Upper lobe of right lung (tissue), 1 donor: ENCODE results near the gene PPM1A. TPM values are rescaled to one million over a fixed set of nuclear protein-coding genes. Genes with fewer than 3 reads are reported as not detected.

Experiments used
- ATAC-seq: fragments of 200-7000 bp; cut with Tn5 transposase; one replicate; pipeline ENCODE4 v1.9.1; 2020; ENCODE audit warnings: mild to moderate bottlenecking, moderate library complexity
- DNase-seq: peaks from one replicate; pipeline ENCODE4 v3.0.0-alpha.2; 2020
- H3K27ac ChIP-seq: fragments of 200-600 bp; one replicate; pipeline ENCODE4 v1.8.0; 2022
- H3K27me3 ChIP-seq: fragments of 200-600 bp; one replicate; pipeline ENCODE4 v1.8.0; 2022; ENCODE audit warnings: mild to moderate bottlenecking
- H3K36me3 ChIP-seq: fragments of 200-600 bp; one replicate; pipeline ENCODE4 v1.8.0; 2022
- H3K4me1 ChIP-seq: fragments of 200-600 bp; one replicate; pipeline ENCODE4 v1.8.0; 2022
- H3K4me3 ChIP-seq: fragments of 200-600 bp; one replicate; pipeline ENCODE4 v1.8.0; 2022; ENCODE audit warnings: mild to moderate bottlenecking
- H3K9me3 ChIP-seq: fragments of 200-600 bp; one replicate; pipeline ENCODE4 v1.8.0; 2022
- CTCF ChIP-seq: fragments of 200-600 bp; IDR thresholded peaks from one replicate; pipeline ENCODE4 v1.8.0; 2022; ENCODE audit warnings: antibody characterized with exemption
- intact Hi-C: fragments of 100-400 bp; cut with DNase I; formaldehyde crosslinking; loops from one replicate; pipeline ENCODE4 v1.11.0; 2022
- total RNA-seq: library from RNA; stranded (reverse); fragmentation: NEBNext Ultra II Directional; extraction: Animal tissue kit (Norgen Biotek cat#: 25700); gene quantifications from one replicate; pipeline ENCODE4 v1.2.1, GENCODE V29; 2021
- donor health status: DM: no; HTN: yes; CAD: no; lungs with severe emphysema.

The PPM1A gene
- total RNA-seq, 1 donor from 2014 or later: 50.2 TPM

- intact Hi-C loops: no loop called here
- Histone ChIP-seq H3K4me1 (peaks cover 2% of the 10 kb centered on the region), H3K27me3 (peaks cover 12% of the 10 kb centered on the region), H3K9me3 (no peaks in the 10 kb centered on the region), H3K36me3 (no peaks in the 10 kb centered on the region), H3K27ac (no peak overlapping the region), H3K4me3 (no peak overlapping the region)
- TF ChIP-seq CTCF: no peak
- DNase-seq: no peak
- ATAC-seq: no peak
Measured at GRCh38 chr14:60332869-60333268, 83.8 kb downstream of the PPM1A start.

DNA sequence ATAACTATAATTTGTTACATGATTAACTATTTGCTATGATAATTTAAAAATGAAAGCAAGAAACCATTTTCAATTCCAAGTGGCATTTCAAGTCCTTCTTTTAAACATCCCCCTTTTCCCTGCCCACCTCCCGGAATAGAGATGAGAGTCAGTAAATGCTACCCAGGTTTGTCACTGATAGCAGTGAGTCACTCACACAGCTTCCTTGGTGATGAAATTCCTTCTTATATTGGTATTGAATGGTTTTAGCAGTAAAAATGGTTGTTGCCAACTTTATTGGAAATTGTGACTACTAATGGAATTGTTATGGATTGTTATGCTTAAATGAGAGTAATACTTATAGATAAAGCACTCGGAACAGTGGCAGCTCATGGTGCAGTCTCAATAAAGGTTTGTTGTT is 90.5 kb downstream of the PPM1A start:
- no peak for TF ChIP-seq CTCF
- ATAC-seq (no peak), DNase-seq (no peak)
- intact Hi-C loops: no loop called here
- Histone ChIP-seq H3K27me3 (peaks cover 7% of the 10 kb centered on the region), H3K4me3 (no peak overlapping the region), H3K4me1 (no peaks in the 10 kb centered on the region), H3K36me3 (no peaks in the 10 kb centered on the region), H3K27ac (no peak overlapping the region), H3K9me3 (no peaks in the 10 kb centered on the region)

DNA sequence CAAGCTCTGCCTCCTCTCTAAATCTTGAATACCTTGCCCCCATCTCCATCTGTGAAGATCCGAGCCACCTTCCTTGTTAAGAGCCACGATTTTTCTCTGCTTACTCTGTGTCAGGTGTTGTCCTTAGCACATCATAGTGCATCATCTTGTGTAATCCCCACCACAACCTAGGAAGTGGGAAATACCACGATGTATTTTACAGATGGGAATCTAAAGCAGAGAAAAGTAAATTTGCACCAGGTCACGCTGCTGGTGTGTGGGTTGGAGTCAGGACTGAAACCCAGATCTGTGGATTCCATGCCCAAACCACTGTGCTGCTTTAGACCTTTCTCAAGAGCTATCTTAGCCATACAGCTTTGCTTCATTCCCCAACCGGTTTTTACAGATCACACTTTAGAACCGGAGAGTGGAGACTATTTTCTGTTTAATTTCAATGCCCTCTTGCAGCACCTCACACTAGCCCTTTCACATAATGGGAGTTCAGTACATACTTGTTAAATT is 94.6 kb downstream of the PPM1A start:
- H3K36me3 ChIP-seq: no peaks in the 10 kb centered on the region
- ATAC-seq (no peak), DNase-seq (no peak)
- intact Hi-C loops: no loop called here
- no peaks in the 10 kb centered on the region for H3K4me1 ChIP-seq
- no peak for TF ChIP-seq CTCF
- peaks cover 1% of the 10 kb centered on the region for H3K27me3 ChIP-seq
- no peaks in the 10 kb centered on the region for H3K9me3 ChIP-seq
- H3K4me3 ChIP-seq: no peak overlapping the region
- no peak overlapping the region for H3K27ac ChIP-seq

DNA sequence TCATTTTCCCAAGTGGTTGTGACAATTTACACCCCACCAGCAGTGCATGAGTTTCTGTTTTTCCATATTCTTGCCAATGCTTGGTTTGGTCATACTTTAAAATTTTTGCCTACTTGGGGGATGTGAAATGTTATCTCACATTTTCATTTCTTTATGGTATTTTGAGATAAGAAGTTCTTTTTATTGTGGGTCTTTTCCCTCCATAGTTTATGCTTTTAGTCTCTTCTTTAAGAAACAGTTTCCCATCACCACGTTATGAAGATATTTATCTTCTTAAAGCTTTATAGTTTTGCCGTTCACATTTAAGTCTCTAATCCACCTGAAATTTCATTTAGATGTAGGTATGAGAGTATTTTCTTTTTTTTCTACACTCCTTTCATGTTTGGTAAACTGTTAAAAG is 95.7 kb downstream of the PPM1A start:
- H3K27me3 ChIP-seq: no peaks in the 10 kb centered on the region
- ATAC-seq (no peak), DNase-seq (no peak)
- no peaks in the 10 kb centered on the region for H3K36me3 ChIP-seq
- TF ChIP-seq CTCF: no peak
- H3K4me3 ChIP-seq: no peak overlapping the region
- intact Hi-C loops: no loop called here
- no peak overlapping the region for H3K27ac ChIP-seq
- H3K9me3 ChIP-seq: no peaks in the 10 kb centered on the region
- no peaks in the 10 kb centered on the region for H3K4me1 ChIP-seq

DNA sequence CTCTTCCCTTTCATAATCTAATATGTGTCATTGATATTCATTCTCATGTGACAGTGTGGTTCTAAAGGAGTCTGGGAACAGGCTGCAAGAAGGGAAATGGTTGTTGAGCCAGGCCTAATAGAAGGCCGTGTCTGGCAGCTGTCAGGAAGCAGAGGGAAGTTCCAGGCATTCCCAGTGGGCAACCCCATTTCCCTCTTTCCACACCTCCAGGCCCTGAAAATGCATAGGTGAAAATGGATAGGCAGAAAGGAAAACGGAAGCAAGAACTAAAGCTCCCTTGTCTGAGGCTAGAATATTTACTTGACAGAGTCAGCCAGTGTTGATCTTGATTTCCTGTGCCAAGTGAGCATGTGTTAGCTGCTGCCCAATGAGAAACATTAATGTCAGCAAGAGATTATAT is 97.7 kb downstream of the PPM1A start:
- ATAC-seq (no peak), DNase-seq (no peak)
- intact Hi-C loops: no loop called here
- Histone ChIP-seq H3K27ac (no peak overlapping the region), H3K9me3 (no peaks in the 10 kb centered on the region), H3K4me3 (no peak overlapping the region), H3K36me3 (no peaks in the 10 kb centered on the region), H3K27me3 (no peaks in the 10 kb centered on the region), H3K4me1 (no peaks in the 10 kb centered on the region)
- no peak for TF ChIP-seq CTCF

DNA sequence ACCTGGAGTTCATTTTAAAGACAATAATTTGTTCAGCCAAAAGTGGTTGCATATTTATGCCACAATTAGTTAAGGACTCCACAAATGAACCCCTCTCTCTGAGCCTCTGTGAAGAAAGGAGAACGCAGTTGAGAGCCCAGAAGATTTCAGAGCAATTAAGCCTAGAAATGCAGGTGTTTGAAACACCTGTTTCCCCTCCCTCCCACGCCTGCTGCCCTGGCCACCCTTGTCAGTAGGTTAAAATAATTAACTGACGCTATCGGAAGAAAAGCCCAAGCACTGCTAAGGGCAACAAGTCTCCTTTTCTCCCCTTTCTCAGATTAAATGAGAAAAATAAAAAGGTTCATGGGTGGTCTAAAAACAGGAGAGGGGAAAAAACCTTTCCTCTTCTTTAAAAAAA is 99.2 kb downstream of the PPM1A start:
- no peak overlapping the region for H3K27ac ChIP-seq

More for the DNA sequence above, 99.2 kb downstream of the PPM1A start:
- TF ChIP-seq CTCF: no peak
- no peaks in the 10 kb centered on the region for H3K27me3 ChIP-seq
- no peak overlapping the region for H3K4me3 ChIP-seq
- intact Hi-C loops: no loop called here
- no peaks in the 10 kb centered on the region for H3K9me3 ChIP-seq
- ATAC-seq (no peak), DNase-seq (no peak)
- no peaks in the 10 kb centered on the region for H3K4me1 ChIP-seq
- no peaks in the 10 kb centered on the region for H3K36me3 ChIP-seq
